SK-N-SH (cell line): ENCODE measurements around the gene ZMPSTE24. TPM values are rescaled to one million over a fixed set of nuclear protein-coding genes. Genes with fewer than 3 reads are reported as not detected.

Experiments used
- CTCF ChIA-PET: fragments of 300-600, 350-600 bp; formaldehyde crosslinking; extraction: SDS; loops from one replicate; lab custom pipeline; 2021; lab: Yijun Ruan, JAX
- POLR2A ChIA-PET: fragments of 350-600 bp; sonication (Branson Sonifier 250); formaldehyde crosslinking; extraction: SDS; loops from one replicate; lab custom pipeline; 2020; ENCODE audit warnings: antibody characterized with exemption, inconsistent platforms; lab: Yijun Ruan, JAX
- DNase-seq: peaks from one replicate; pipeline ENCODE4 v3.0.0; 2012
- H2AFZ ChIP-seq: fragments of 200-600 bp; sonication (generic); 2 replicates; pipeline ENCODE4 v1.8.1; 2016; ENCODE audit warnings: antibody characterized with exemption, mild to moderate bottlenecking, low read depth
- H3F3A ChIP-seq: fragments of 200-600 bp; sonication (generic); replicated peaks from 2 replicates; pipeline ENCODE3; 2016; ENCODE audit warnings: antibody characterized with exemption, mild to moderate bottlenecking; ENCODE audit not compliant: insufficient read depth
- H3K27ac ChIP-seq, 2 experiments: fragments of 200-500 bp in 1 of 2; fragments of 200-600 bp in 1 of 2; sonication (Bioruptor generic) in 1 of 2; sonication (generic), shearing (Covaris generic) in 1 of 2; 2 replicates each; pipeline versions ENCODE4 v1.5.1 to v1.6.1; 2014 to 2016; ENCODE audit warnings: low read depth in 2 of 2, inconsistent platforms in 1 of 2, low read length in 1 of 2, mild to moderate bottlenecking in 1 of 2, mixed read lengths in 1 of 2
- H3K27me3 ChIP-seq: fragments of 200-600 bp; sonication (generic), shearing (Covaris generic); 2 replicates; pipeline ENCODE4 v1.6.1; 2016; ENCODE audit warnings: mixed run types; ENCODE audit not compliant: insufficient read depth
- H3K36me3 ChIP-seq, 2 experiments: fragments of 200-500 bp in 1 of 2; fragments of 200-600 bp in 1 of 2; sonication (Bioruptor generic) in 1 of 2; sonication (generic) in 1 of 2; replicated peaks in 1 of 2; 2 replicates each; pipeline versions ENCODE3 to v1.5.1; 2014 to 2016; ENCODE audit warnings: low read length in 1 of 2, mild to moderate bottlenecking in 1 of 2; ENCODE audit not compliant: insufficient read depth in 2 of 2, control insufficient read depth in 1 of 2
- H3K4me1 ChIP-seq, 2 experiments: fragments of 200-500 bp in 1 of 2; fragments of 200-600 bp in 1 of 2; sonication (Bioruptor generic) in 1 of 2; sonication (generic), shearing (Covaris generic) in 1 of 2; 2 replicates each; pipeline versions ENCODE4 v1.5.1 to v1.6.1; 2014 to 2016; ENCODE audit warnings: low read depth in 1 of 2, low read length in 1 of 2, mixed run types in 1 of 2; ENCODE audit not compliant: insufficient read depth in 2 of 2, control insufficient read depth in 1 of 2
- H3K4me2 ChIP-seq: fragments of 200-600 bp; sonication (generic), shearing (Covaris generic); 2 replicates; pipeline ENCODE4 v1.6.1; 2017; ENCODE audit warnings: mixed run types
- H3K4me3 ChIP-seq, 2 experiments: fragments of 200-500 bp in 1 of 2; fragments of 200-600 bp in 1 of 2; sonication (Bioruptor generic) in 1 of 2; sonication (generic), shearing (Covaris generic) in 1 of 2; 2 replicates each; pipeline versions ENCODE4 v1.5.1 to v1.8.1; 2014 to 2016; ENCODE audit warnings: low read depth in 2 of 2, inconsistent platforms in 1 of 2, low read length in 1 of 2, mild to moderate bottlenecking in 1 of 2, mixed read lengths in 1 of 2, moderate library complexity in 1 of 2
- H3K79me2 ChIP-seq: fragments of 200-600 bp; sonication (generic); 2 replicates; pipeline ENCODE4 v1.8.1; 2017; ENCODE audit warnings: mild to moderate bottlenecking; ENCODE audit not compliant: insufficient read depth
- H3K9ac ChIP-seq: fragments of 200-600 bp; sonication (generic); 2 replicates; pipeline ENCODE4 v1.6.1; 2017; ENCODE audit warnings: mixed run types
- H3K9me2 ChIP-seq: fragments of 200-600 bp; sonication (generic); 2 replicates; pipeline ENCODE4 v1.6.1; 2017; ENCODE audit warnings: mixed run types
- H3K9me3 ChIP-seq: fragments of 200-600 bp; sonication (generic); 2 replicates; pipeline ENCODE4 v1.6.1; 2017; ENCODE audit warnings: mixed run types, mild to moderate bottlenecking, moderate library complexity
- H4K20me1 ChIP-seq: fragments of 200-600 bp; sonication (generic); 2 replicates; pipeline ENCODE4 v1.6.1; 2017; ENCODE audit warnings: mild to moderate bottlenecking, mixed run types; ENCODE audit not compliant: insufficient read depth
- CTCF ChIP-seq: fragments of 200-600 bp; sonication (generic); IDR thresholded peaks from 2 replicates; pipeline ENCODE4 v1.6.1; 2017; ENCODE audit warnings: antibody characterized with exemption, mild to moderate bottlenecking, moderate library complexity
- EP300 ChIP-seq, 2 experiments: IDR thresholded peaks; 2 replicates each; pipeline versions ENCODE4 v1.4.0 to v1.6.1; 2012; ENCODE audit warnings: borderline replicate concordance in 1 of 2, low read depth in 1 of 2, low read length in 1 of 2
- FOSL2 ChIP-seq: IDR thresholded peaks from 2 replicates; pipeline ENCODE4 v1.4.0; 2012; ENCODE audit warnings: low read depth, mild to moderate bottlenecking, moderate library complexity, borderline replicate concordance
- MAX ChIP-seq: IDR thresholded peaks from 2 replicates; pipeline ENCODE4 v1.4.0; 2012; ENCODE audit warnings: low read depth
- MXI1 ChIP-seq: IDR thresholded peaks from 2 replicates; pipeline ENCODE4 v1.6.1; 2012; ENCODE audit warnings: mild to moderate bottlenecking, low read depth, low read length, improper control_type of control experiment
- NRF1 ChIP-seq: IDR thresholded peaks from 2 replicates; pipeline ENCODE4 v1.6.1; 2012; ENCODE audit warnings: low read depth, mild to moderate bottlenecking, low read length
- POLR2AphosphoS5 ChIP-seq: IDR thresholded peaks from 2 replicates; pipeline ENCODE4 v1.6.1; 2012; ENCODE audit warnings: low read depth, low read length
- SMC3 ChIP-seq: IDR thresholded peaks from 2 replicates; pipeline ENCODE4 v1.6.1; 2012; ENCODE audit warnings: low read depth, low read length, improper control_type of control experiment
- TCF12 ChIP-seq: IDR thresholded peaks from 2 replicates; pipeline ENCODE4 v1.4.0; 2012
- TEAD4 ChIP-seq: IDR thresholded peaks from 2 replicates; pipeline ENCODE4 v1.4.0; 2012; ENCODE audit warnings: mild to moderate bottlenecking, borderline replicate concordance; ENCODE audit not compliant: insufficient read depth
- USF1 ChIP-seq: IDR thresholded peaks from 2 replicates; pipeline ENCODE4 v1.4.0; 2012; ENCODE audit warnings: low read depth, borderline replicate concordance
- YY1 ChIP-seq: IDR thresholded peaks from 2 replicates; pipeline ENCODE4 v1.4.0; 2012; ENCODE audit warnings: low read depth, mild to moderate bottlenecking
- WGBS: methylation state at CpG from one replicate; pipeline ENCODE4 v1.1.6; 2017; ENCODE audit warnings: low lambda C conversion rate; 5-methylcytosine and 5-hydroxymethylcytosine counted together
- polyA plus RNA-seq, 3 experiments: library from polyadenylated mRNA; depleted of rRNA; stranded (reverse); fragments of >200 nt; gene quantifications; 2 replicates each; pipeline ENCODE4 v1.2.3, GENCODE V29; 2012
- TF ChIP-seq, protein P1 (sequence below): fragments of 150-350 bp; IDR thresholded peaks from 2 replicates; pipeline ENCODE4 v1.6.1; 2017; ENCODE audit warnings: antibody characterized with exemption, low read length, low read depth, borderline replicate concordance
- TF ChIP-seq, protein P2 (sequence below): IDR thresholded peaks from 2 replicates; pipeline ENCODE4 v1.4.0; 2012; ENCODE audit warnings: low read depth, borderline replicate concordance

The ZMPSTE24 gene
- polyA plus RNA-seq, 1 of the 3 experiments (the other 2 are of a cell fraction): 13.7 TPM

GRCh38 chr1:40312238-40313205 is 54.5 kb downstream of the ZMPSTE24 start:
- no peaks in the 10 kb centered on the region for H4K20me1 ChIP-seq
- CTCF ChIA-PET: interaction anchor here (1.5 to 12.5 kb wide), 4 partner anchors 24 to 169 kb away, joined by 5 to 150 read pairs (median 55); no protein-coding TSS in a partner anchor
- no peak for DNase-seq

GRCh38 chr1:40313329-40313957 is 55.4 kb downstream of the ZMPSTE24 start:
- H3K79me2 ChIP-seq: no peaks in the 10 kb centered on the region
- ChIA-PET CTCF (interaction anchor here (1.6 to 12.5 kb wide), 4 partner anchors 12 to 170 kb away, joined by 5 to 150 read pairs (median 55); no protein-coding TSS in a partner anchor), POLR2A (no interaction called here)
- H3K9me3 ChIP-seq: no peaks in the 10 kb centered on the region
- H2AFZ ChIP-seq: no peak overlapping the region
- no peaks in the 10 kb centered on the region for H3F3A ChIP-seq
- no peak overlapping the region for H3K9ac ChIP-seq
- no peaks in the 10 kb centered on the region for H4K20me1 ChIP-seq
- no peaks in the 10 kb centered on the region for H3K9me2 ChIP-seq
- no peak overlapping the region for H3K27ac ChIP-seq
- H3K36me3 ChIP-seq: no peaks in the 10 kb centered on the region
- no peaks in the 10 kb centered on the region; the same call in 1 of the 2 replicates for H3K27me3 ChIP-seq
- no peak overlapping the region for H3K4me2 ChIP-seq
- H3K4me1 ChIP-seq: peaks cover 0 to 6% of the 10 kb centered on the region in 2 experiments; a peak in 1 of 4 replicates
- no peak overlapping the region for H3K4me3 ChIP-seq
- 85% methylated on average over 5 of the region's 5 CpGs for WGBS
- no peak for DNase-seq
- TF ChIP-seq TEAD4 (no peak), CTCF (no peak), MAX (no peak), YY1 (no peak), NRF1 (no peak), USF1 (no peak), EP300 (IDR thresholded peaks at IDR 0.05; ENCODE audit: borderline replicate concordance in 1 of 2, low read depth in 1 of 2, low read length in 1 of 2) (no peak), SMC3 (no peak), POLR2AphosphoS5 (no peak)
- TF ChIP-seq, protein P1, sequence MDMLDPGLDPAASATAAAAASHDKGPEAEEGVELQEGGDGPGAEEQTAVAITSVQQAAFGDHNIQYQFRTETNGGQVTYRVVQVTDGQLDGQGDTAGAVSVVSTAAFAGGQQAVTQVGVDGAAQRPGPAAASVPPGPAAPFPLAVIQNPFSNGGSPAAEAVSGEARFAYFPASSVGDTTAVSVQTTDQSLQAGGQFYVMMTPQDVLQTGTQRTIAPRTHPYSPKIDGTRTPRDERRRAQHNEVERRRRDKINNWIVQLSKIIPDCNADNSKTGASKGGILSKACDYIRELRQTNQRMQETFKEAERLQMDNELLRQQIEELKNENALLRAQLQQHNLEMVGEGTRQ: no peak

More at GRCh38 chr1:40312238-40313205, 54.5 kb downstream of the ZMPSTE24 start:
- H3K27me3 ChIP-seq: no peaks in the 10 kb centered on the region; the same call in 1 of the 2 replicates
- no peak overlapping the region for H3K4me3 ChIP-seq
- no peak overlapping the region for H3K9ac ChIP-seq
- WGBS: 69% methylated on average over 3 of the region's 10 CpGs
- POLR2A ChIA-PET: no interaction called here
- no peak overlapping the region for H3K4me2 ChIP-seq
- no peaks in the 10 kb centered on the region for H3K79me2 ChIP-seq
- no peak overlapping the region for H3K27ac ChIP-seq
- H3F3A ChIP-seq: no peaks in the 10 kb centered on the region
- no peak for TF ChIP-seq TEAD4
- no peak for TF ChIP-seq TCF12
- no peak for TF ChIP-seq MXI1
- TF ChIP-seq, protein P2, sequence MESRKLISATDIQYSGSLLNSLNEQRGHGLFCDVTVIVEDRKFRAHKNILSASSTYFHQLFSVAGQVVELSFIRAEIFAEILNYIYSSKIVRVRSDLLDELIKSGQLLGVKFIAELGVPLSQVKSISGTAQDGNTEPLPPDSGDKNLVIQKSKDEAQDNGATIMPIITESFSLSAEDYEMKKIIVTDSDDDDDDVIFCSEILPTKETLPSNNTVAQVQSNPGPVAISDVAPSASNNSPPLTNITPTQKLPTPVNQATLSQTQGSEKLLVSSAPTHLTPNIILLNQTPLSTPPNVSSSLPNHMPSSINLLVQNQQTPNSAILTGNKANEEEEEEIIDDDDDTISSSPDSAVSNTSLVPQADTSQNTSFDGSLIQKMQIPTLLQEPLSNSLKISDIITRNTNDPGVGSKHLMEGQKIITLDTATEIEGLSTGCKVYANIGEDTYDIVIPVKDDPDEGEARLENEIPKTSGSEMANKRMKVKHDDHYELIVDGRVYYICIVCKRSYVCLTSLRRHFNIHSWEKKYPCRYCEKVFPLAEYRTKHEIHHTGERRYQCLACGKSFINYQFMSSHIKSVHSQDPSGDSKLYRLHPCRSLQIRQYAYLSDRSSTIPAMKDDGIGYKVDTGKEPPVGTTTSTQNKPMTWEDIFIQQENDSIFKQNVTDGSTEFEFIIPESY: no peak
- no peak for TF ChIP-seq YY1
- TF ChIP-seq USF1: no peak
- no peak for TF ChIP-seq FOSL2
- H2AFZ ChIP-seq: no peak overlapping the region
- H3K9me2 ChIP-seq: no peaks in the 10 kb centered on the region
- H3K9me3 ChIP-seq: no peaks in the 10 kb centered on the region
- H3K36me3 ChIP-seq: no peaks in the 10 kb centered on the region
- H3K4me1 ChIP-seq: peaks cover 0 to 6% of the 10 kb centered on the region in 2 experiments; a peak in 1 of 4 replicates
